ENCODE measurements around the gene C4B.
"Not testable (repeated sequence)": the region's sequence is repeated elsewhere in the genome, so short reads cannot be mapped to it uniquely, and the experiment has no call there.

The C4B gene

DNA sequence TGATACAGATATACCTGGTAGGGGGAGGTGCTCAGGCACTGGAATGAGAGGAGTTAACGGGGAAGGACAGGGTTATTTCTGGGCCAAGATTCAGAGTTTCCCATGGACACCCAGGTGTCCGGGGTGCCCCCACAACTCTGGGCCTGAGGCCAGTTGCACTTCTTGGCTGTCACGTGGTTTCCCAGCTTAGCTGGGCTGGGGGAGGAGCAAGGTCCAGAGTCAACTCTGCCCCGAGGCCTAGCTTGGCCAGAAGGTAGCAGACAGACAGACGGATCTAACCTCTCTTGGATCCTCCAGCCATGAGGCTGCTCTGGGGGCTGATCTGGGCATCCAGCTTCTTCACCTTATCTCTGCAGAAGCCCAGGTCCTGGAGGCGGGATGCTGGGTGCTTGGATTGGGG, at the start of gene C4B:
C4B (plus strand) TSS at position 249 of the 400 bp plus-strand sequence; CDS start at position 300, 51 bp downstream.
- H3K9ac ChIP-seq (ENCODE audit: low read length); H3K4me3 ChIP-seq (ENCODE audit: low read depth in 1 of 2, low read length in 2 of 2); H3K27me3 ChIP-seq (ENCODE audit: control insufficient read depth in 1 of 2, insufficient read depth in 2 of 2, low read length in 2 of 2); H3K4me1 ChIP-seq (ENCODE audit: insufficient read depth, low read length); H3K27ac ChIP-seq (ENCODE audit: low read depth, low read length); H3K9me3 ChIP-seq (ENCODE audit: low read length); H3K36me3 ChIP-seq (ENCODE audit: insufficient read depth, low read length): not testable (repeated sequence)

DNA sequence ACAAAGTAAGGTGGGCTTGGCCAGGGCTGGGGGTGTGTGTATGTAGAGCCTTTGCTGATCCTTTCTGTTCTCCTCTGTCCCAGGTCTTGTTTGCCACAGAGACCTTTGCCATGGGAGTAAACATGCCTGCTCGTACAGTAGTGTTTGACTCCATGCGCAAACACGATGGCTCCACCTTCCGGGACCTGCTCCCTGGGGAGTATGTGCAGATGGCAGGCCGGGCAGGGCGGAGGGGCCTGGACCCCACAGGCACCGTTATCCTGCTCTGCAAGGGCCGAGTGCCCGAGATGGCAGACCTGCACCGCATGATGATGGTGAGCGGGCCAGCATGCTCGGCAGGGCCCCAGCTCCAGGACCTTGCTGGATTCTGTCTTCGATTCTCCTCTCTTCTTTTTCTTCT, 48.9 kb upstream of the C4B start:
- H3K4me3 ChIP-seq (ENCODE audit: low read depth in 1 of 2, low read length in 2 of 2), result no peak overlapping the region
- peaks cover 96% of the 10 kb centered on the region for H3K36me3 ChIP-seq (ENCODE audit: insufficient read depth, low read length)
- H3K9me3 ChIP-seq (ENCODE audit: low read length), result no peaks in the 10 kb centered on the region
- no peak overlapping the region for H3K27ac ChIP-seq (ENCODE audit: low read depth, low read length)
- H3K4me1 ChIP-seq (ENCODE audit: insufficient read depth, low read length), result peaks cover under 1% of the 10 kb centered on the region
- H3K27me3 ChIP-seq (ENCODE audit: control insufficient read depth in 1 of 2, insufficient read depth in 2 of 2, low read length in 2 of 2), result no peaks in the 10 kb centered on the region
- H3K9ac ChIP-seq (ENCODE audit: low read length), result no peak overlapping the region

DNA sequence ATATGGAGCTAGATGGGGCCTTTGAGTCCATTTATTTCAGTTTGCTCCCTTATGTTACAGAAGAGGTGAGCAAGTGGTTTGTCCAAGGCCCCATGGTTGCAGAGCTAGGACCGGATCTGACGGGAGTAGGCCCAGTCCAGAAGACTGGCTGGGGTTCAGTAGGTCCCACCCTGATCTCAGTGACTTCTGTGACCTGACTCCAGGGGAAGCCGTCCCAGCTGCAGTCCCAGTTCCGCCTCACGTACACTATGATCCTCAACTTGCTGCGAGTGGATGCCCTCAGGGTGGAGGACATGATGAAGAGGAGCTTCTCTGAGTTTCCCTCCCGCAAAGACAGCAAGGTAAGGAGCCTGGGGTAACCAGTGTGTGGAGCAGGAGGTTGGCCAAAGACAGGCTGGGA, 48.1 kb upstream of the C4B start:
- H3K4me1 ChIP-seq (ENCODE audit: insufficient read depth, low read length), result peaks cover 8% of the 10 kb centered on the region
- H3K9ac ChIP-seq (ENCODE audit: low read length), result no peak overlapping the region
- H3K9me3 ChIP-seq (ENCODE audit: low read length), result no peaks in the 10 kb centered on the region
- no peaks in the 10 kb centered on the region for H3K27me3 ChIP-seq (ENCODE audit: control insufficient read depth in 1 of 2, insufficient read depth in 2 of 2, low read length in 2 of 2)
- H3K36me3 ChIP-seq (ENCODE audit: insufficient read depth, low read length), result peaks cover 88% of the 10 kb centered on the region
- H3K4me3 ChIP-seq (ENCODE audit: low read depth in 1 of 2, low read length in 2 of 2), result no peak overlapping the region
- H3K27ac ChIP-seq (ENCODE audit: low read depth, low read length), result no peak overlapping the region

DNA sequence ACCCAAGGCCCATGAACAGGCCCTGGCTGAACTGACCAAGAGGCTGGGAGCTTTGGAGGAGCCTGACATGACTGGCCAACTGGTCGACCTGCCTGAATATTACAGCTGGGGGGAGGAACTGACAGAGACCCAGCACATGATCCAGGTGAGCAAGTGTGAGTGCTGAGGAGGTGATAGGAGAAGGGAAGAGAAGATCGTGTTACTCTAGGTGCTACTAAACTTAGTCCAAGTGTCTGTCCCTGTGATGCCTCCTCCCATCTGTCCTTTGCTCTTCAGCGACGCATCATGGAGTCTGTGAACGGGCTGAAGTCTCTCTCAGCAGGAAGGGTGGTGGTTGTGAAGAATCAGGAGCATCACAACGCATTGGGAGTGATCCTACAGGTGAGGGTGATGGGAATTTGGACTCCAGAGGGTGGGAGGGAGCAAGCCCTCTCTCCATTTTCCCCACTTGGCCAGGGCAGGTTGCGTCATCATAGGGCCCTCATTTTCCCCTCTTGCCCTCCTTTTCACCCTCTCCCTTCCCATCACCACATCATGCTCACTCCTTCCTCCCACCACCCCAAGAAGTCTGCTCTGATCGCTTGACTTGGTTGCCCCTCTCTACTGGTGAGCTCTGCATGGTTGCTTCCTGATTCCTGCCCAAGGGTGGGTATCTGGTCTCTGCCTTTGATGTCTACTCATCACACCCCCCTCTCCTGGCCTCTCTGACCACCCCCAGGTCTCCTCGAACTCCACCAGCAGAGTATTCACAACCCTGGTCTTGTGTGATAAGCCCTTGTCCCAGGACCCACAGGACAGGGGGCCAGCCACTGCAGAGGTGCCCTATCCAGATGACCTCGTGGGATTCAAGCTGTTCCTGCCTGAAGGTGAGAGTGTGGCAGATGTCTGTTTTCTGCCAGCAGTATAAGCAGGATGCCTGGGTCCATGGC, 47.3 kb upstream of the C4B start:
- Histone ChIP-seq H3K27me3 (ENCODE audit: control insufficient read depth in 1 of 2, insufficient read depth in 2 of 2, low read length in 2 of 2) (no peaks in the 10 kb centered on the region), H3K27ac (ENCODE audit: low read depth, low read length) (no peak overlapping the region), H3K4me3 (ENCODE audit: low read depth in 1 of 2, low read length in 2 of 2) (no peak overlapping the region), H3K9me3 (ENCODE audit: low read length) (no peaks in the 10 kb centered on the region), H3K36me3 (ENCODE audit: insufficient read depth, low read length) (peaks cover 81% of the 10 kb centered on the region), H3K9ac (ENCODE audit: low read length) (no peak overlapping the region), H3K4me1 (ENCODE audit: insufficient read depth, low read length) (peaks cover 11% of the 10 kb centered on the region)

DNA sequence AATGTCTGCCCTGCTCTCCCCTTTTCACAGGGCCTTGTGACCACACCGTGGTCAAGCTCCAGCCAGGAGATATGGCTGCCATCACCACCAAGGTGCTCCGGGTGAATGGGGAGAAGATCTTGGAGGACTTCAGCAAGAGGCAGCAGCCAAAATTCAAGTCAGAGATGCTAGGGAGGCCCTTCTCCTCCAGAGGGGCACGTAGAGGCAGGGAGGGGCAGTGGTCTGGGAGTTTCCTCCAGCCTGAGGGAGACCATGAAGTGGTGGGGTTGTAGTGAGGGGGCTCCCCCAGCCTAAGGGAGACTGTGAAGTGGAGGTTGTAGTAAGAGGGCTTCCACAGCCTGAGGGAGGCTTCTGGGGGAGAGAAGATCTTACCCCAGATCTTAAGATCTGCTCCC, 46.7 kb upstream of the C4B start:
- Histone ChIP-seq H3K9me3 (ENCODE audit: low read length) (no peaks in the 10 kb centered on the region), H3K9ac (ENCODE audit: low read length) (no peak overlapping the region), H3K27ac (ENCODE audit: low read depth, low read length) (no peak overlapping the region), H3K36me3 (ENCODE audit: insufficient read depth, low read length) (peaks cover 74% of the 10 kb centered on the region), H3K27me3 (ENCODE audit: control insufficient read depth in 1 of 2, insufficient read depth in 2 of 2, low read length in 2 of 2) (no peaks in the 10 kb centered on the region), H3K4me1 (ENCODE audit: insufficient read depth, low read length) (peaks cover 15% of the 10 kb centered on the region), H3K4me3 (ENCODE audit: low read depth in 1 of 2, low read length in 2 of 2) (no peak overlapping the region)

DNA sequence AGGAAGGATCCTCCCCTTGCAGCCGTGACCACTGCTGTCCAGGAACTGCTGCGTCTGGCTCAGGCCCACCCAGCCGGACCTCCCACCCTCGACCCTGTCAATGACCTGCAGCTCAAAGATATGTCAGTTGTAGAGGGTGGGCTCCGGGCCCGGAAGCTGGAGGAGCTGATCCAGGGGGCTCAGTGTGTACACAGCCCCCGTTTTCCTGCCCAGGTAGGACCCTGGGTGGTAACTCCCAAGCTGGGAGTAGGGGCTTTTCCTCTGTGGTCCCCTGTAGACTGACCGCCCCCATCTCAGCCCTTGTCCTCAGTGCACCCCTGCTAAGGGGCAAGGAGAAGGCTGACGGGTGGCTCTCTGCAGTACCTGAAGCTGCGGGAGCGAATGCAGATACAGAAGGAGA, 46.3 kb upstream of the C4B start:
- H3K27me3 ChIP-seq (ENCODE audit: control insufficient read depth in 1 of 2, insufficient read depth in 2 of 2, low read length in 2 of 2), result no peaks in the 10 kb centered on the region
- H3K4me1 ChIP-seq (ENCODE audit: insufficient read depth, low read length), result peaks cover 19% of the 10 kb centered on the region
- H3K27ac ChIP-seq (ENCODE audit: low read depth, low read length), result no peak overlapping the region
- no peaks in the 10 kb centered on the region for H3K9me3 ChIP-seq (ENCODE audit: low read length)
- no peak overlapping the region for H3K9ac ChIP-seq (ENCODE audit: low read length)
- peaks cover 70% of the 10 kb centered on the region for H3K36me3 ChIP-seq (ENCODE audit: insufficient read depth, low read length)
- H3K4me3 ChIP-seq (ENCODE audit: low read depth in 1 of 2, low read length in 2 of 2), result no peak overlapping the region

DNA sequence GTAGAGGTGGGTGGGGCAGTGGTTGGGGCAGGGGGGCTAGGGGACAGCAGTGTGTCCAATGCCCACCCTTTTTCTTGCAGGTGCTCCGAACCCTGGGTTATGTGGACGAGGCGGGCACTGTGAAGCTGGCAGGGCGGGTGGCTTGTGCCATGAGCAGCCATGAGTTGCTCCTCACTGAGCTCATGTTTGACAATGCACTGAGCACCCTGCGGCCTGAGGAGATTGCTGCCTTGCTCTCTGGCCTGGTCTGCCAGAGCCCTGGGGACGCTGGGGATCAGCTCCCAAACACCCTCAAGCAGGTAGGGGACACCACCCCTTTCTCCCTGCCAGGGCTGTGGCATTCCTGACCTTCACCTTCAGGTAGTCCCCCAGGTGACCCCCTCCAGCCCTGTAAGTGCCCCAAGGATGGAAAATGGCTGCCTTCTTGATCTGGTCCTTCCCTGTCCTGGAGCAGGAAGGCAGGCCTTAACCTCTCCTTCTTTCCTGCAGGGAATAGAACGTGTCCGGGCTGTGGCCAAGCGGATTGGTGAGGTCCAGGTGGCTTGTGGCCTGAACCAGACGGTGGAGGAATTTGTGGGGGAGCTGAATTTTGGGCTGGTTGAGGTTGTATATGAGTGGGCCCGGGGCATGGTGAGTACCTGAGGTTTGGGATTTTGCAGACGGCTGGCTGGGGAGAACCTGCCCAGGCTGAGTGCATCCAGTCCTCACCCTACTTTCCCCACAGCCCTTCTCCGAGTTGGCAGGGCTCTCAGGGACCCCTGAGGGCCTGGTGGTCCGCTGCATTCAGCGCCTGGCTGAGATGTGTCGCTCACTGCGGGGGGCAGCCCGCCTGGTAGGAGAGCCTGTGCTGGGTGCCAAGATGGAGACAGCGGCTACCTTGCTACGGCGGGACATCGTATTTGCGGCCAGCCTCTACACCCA, 45.5 kb upstream of the C4B start:
- no peaks in the 10 kb centered on the region for H3K9me3 ChIP-seq (ENCODE audit: low read length)
- H3K36me3 ChIP-seq (ENCODE audit: insufficient read depth, low read length), result peaks cover 63% of the 10 kb centered on the region
- no peaks in the 10 kb centered on the region for H3K27me3 ChIP-seq (ENCODE audit: control insufficient read depth in 1 of 2, insufficient read depth in 2 of 2, low read length in 2 of 2)
- H3K27ac ChIP-seq (ENCODE audit: low read depth, low read length), result no peak overlapping the region
- H3K9ac ChIP-seq (ENCODE audit: low read length), result no peak overlapping the region
- no peak overlapping the region for H3K4me3 ChIP-seq (ENCODE audit: low read depth in 1 of 2, low read length in 2 of 2)
- H3K4me1 ChIP-seq (ENCODE audit: insufficient read depth, low read length), result peaks cover 25% of the 10 kb centered on the region

DNA sequence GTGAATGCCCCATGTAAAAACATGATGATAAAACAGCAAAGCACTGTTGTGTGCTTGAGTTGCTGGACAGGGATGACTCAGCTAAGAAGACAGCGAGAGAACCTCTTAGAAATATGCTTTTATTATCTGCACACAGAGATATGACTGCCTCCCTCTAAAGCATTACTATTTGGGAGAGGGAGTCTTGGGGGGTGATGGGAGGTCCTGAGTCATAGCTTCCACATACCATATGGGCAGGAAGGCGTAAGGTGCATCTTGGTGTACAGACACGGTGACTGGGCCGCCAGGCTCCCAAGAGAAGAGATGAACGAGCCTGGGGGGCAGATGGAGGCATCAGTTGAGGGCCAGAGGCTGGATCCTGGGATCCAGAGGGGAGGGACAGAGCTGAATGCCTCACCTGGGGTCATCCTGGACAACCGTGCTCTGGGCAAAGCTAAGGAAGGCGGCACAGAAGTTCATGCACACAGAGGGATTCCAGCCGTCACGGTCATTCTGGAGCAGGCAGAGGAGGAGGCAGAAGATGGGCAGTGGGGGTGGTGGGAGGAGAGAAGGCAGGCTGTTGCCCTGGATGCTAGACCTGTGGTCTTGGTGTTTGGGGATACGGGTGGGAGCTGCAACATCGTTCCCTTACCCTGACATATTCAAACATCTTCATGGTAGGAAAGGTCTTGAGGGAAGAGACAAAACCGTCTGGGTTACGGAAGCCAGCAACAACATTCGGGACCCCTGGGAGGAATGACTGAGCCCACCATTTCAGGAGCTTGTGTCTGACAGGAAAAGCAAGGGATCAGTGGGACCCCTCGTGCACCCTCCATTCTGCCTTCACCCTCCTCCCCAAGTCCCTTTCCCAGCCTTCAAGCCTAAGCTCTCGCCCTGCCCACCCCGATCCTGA, 44.6 kb upstream of the C4B start:
- Histone ChIP-seq H3K9me3 (ENCODE audit: low read length) (no peaks in the 10 kb centered on the region), H3K36me3 (ENCODE audit: insufficient read depth, low read length) (peaks cover 54% of the 10 kb centered on the region), H3K9ac (ENCODE audit: low read length) (no peak overlapping the region), H3K4me1 (ENCODE audit: insufficient read depth, low read length) (peaks cover 25% of the 10 kb centered on the region), H3K27me3 (ENCODE audit: control insufficient read depth in 1 of 2, insufficient read depth in 2 of 2, low read length in 2 of 2) (no peaks in the 10 kb centered on the region), H3K27ac (ENCODE audit: low read depth, low read length) (peak overlapping the region; percentile 82), H3K4me3 (ENCODE audit: low read depth in 1 of 2, low read length in 2 of 2) (no peak overlapping the region)

DNA sequence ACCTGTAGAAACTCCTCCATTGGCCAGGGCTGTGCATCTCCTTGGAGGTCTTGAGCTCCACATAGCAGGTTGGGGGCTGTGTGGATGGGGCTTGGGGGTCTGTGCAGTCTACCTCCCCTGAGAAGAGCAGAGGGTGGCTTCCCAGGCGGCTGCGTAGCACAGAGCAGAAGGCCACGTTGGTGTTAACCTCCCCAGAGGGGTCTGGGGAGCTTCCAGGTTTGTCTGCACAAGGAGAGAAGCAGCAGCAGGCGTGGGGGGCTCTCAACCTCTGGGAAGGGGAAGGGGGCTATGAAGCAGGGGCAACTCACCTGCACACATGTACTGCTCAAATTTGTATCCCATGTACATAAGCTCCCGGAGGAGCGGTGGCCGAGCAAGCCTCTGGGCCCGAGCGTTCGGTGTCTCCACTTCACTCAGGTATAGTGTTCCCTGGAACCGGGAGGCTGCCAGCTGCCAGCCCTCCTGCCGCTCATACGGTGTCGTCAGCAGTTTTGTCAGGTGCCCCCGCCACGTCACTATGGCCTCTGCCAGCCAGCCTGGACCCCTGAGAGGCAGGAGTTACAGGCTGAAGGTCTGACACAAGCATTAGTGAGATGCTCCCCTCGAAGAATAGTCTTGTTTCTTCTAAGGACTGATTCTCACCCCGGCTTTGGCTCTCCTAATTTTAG, 43.9 kb upstream of the C4B start:
- peak overlapping the region; percentile 88 for H3K9ac ChIP-seq (ENCODE audit: low read length)
- no peaks in the 10 kb centered on the region for H3K27me3 ChIP-seq (ENCODE audit: control insufficient read depth in 1 of 2, insufficient read depth in 2 of 2, low read length in 2 of 2)
- peak overlapping the region; percentile 14 to 72 for H3K4me3 ChIP-seq (ENCODE audit: low read depth in 1 of 2, low read length in 2 of 2)
- peak overlapping the region; percentile 82 for H3K27ac ChIP-seq (ENCODE audit: low read depth, low read length)
- H3K36me3 ChIP-seq (ENCODE audit: insufficient read depth, low read length), result peaks cover 46% of the 10 kb centered on the region
- no peaks in the 10 kb centered on the region for H3K9me3 ChIP-seq (ENCODE audit: low read length)
- H3K4me1 ChIP-seq (ENCODE audit: insufficient read depth, low read length), result peaks cover 25% of the 10 kb centered on the region

DNA sequence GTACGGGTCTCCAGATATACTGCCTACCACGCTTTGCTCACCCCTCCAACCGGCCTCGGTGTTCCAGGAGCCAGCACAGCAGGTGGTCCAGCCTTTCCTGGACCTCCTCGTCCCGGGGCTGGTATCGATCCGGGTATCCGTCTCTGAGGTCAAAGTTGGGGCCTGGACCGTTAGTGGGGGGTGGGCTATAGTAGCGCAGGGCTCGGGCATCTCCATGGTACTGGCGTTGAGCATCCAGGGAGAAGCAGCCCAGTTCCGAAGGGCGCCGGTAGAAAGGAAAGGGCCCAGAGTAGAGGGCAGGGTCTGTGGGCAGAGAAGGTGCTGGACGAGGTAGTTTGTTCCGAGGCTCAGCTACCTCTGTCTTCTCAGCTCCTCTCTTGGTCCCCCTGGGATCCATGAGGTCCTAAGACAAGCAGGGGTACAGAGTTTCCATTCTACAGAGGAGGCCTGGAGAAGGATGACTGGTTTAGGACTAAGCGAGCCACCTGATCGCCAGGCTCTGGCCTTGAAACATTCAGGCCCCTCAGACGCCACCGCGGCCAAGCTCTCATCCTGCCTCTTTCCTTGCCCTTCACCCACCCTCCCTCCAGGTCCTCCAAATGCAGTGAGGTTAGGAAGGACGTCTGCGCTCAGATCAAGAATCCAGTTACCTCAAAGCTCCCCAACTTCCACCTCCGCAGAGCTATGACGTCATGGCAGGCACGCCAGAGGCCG, 43.2 kb upstream of the C4B start:
- peak overlapping the region; percentile 88 for H3K9ac ChIP-seq (ENCODE audit: low read length)
- peak overlapping the region; percentile 69 to 72 for H3K4me3 ChIP-seq (ENCODE audit: low read depth in 1 of 2, low read length in 2 of 2)
- peak overlapping the region; percentile 82 for H3K27ac ChIP-seq (ENCODE audit: low read depth, low read length)
- H3K4me1 ChIP-seq (ENCODE audit: insufficient read depth, low read length), result peaks cover 25% of the 10 kb centered on the region
- no peaks in the 10 kb centered on the region for H3K27me3 ChIP-seq (ENCODE audit: control insufficient read depth in 1 of 2, insufficient read depth in 2 of 2, low read length in 2 of 2)
- no peaks in the 10 kb centered on the region for H3K9me3 ChIP-seq (ENCODE audit: low read length)
- peaks cover 39% of the 10 kb centered on the region for H3K36me3 ChIP-seq (ENCODE audit: insufficient read depth, low read length)

Measured in muscle layer of colon (tissue), 2 donors.